ENCODE measurements around the gene MAML3.

Gene MAML3

DNA sequence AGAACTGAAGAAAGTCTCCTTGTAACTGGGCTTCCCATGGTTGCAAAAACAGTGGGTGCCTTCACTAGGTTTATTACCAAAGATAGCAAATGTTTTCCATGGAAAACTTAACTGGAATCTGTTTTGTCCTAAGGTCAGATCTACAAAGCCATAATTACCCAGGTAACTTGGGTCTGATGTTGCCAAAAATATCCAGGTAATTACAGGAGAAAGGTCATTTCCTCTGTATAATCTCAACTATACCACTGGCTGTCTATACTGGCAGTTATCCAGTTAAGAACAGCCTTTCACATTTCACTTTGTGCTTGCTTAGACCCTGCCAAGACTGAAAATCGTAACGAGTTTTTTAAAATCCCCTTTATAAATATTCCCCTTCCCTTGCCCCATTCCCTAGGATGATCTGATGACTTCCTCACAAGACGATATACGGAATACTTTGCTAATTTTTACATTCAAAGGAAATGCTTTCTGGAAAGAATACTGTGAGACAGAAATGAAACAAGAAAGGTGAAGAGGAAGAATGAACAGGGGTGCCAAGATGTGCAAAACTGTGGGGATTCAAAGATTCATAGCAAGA lies 105.5 kb downstream of the MAML3 start:
- no peaks in the 10 kb centered on the region for H3K36me3 ChIP-seq (ENCODE audit: control insufficient read depth in 4 of 4, insufficient read depth in 4 of 4, low read length in 3 of 4)
- H3K9me3 ChIP-seq (ENCODE audit: control extremely low read depth in 1 of 5, control insufficient read depth in 4 of 5, insufficient read depth in 2 of 5, low read depth in 1 of 5, low read length in 4 of 5): no peaks in the 10 kb centered on the region
- no peaks in the 10 kb centered on the region for H3K27me3 ChIP-seq (replicated peaks in 2 of 5; ENCODE audit: control insufficient read depth in 4 of 5, insufficient read depth in 5 of 5, low read length in 4 of 5)
- peaks cover 37 to 88% (median 83%) of the 10 kb centered on the region in 4 experiments for H3K4me1 ChIP-seq (ENCODE audit: control extremely low read depth in 1 of 4, control insufficient read depth in 4 of 4, insufficient read depth in 4 of 4, low read length in 3 of 4)
- peak overlapping the region in 6 of 7 experiments; percentile 63 to 84 (median 70) for H3K4me3 ChIP-seq (ENCODE audit: control insufficient read depth in 1 of 7, extremely low read depth in 1 of 7, insufficient read depth in 4 of 7, low read depth in 2 of 7, low read length in 6 of 7)
- WGBS (ENCODE audit: insufficient coverage): 0% methylated on average over 2 of the region's 4 CpGs
- ChIA-PET POLR2A (interaction anchor here (0.6 to 4.7 kb wide), 6 partner anchors 22 to 305 kb away, joined by 3 to 31 read pairs (median 4); partner anchors contain the start of gene MAML3), CTCF (interaction anchor here (0.7 to 4.7 kb wide), 14 partner anchors 11 to 316 kb away, joined by 3 to 36 read pairs (median 3); no protein-coding TSS in a partner anchor)
- peak overlapping the region; percentile 91 for H3K27ac ChIP-seq (ENCODE audit: insufficient read depth in 1 of 2, low read depth in 1 of 2, low read length in 2 of 2, poor library complexity in 1 of 2, severe bottlenecking in 2 of 2)
- DNase-seq: no peak

DNA sequence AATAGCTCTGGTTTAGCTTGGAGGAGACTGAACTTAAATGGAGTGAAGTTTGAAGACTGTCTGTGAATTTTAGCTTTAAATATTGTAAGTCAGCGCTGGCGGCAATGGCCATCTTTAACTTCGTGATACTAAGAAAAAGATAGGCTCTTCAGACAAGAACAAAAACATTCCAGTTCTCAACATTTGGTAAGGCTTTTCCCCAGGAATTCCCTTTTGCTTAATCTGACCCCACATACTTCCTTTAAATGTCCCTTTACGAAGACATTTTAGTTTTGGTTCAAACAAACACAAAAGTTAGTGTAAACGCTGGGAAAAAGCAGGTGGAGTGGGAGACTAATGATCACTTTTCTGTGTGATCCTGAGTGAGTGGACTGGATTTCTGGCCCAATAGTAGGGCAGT lies 106.2 kb downstream of the MAML3 start:
- H3K27ac ChIP-seq (ENCODE audit: insufficient read depth in 1 of 2, low read depth in 1 of 2, low read length in 2 of 2, poor library complexity in 1 of 2, severe bottlenecking in 2 of 2): peak overlapping the region; percentile 91
- 5% methylated on average over 2 of the region's 5 CpGs for WGBS (ENCODE audit: insufficient coverage)
- no peak for DNase-seq
- peaks cover 40 to 87% (median 83%) of the 10 kb centered on the region in 4 experiments for H3K4me1 ChIP-seq (ENCODE audit: control extremely low read depth in 1 of 4, control insufficient read depth in 4 of 4, insufficient read depth in 4 of 4, low read length in 3 of 4)
- no peaks in the 10 kb centered on the region for H3K27me3 ChIP-seq (replicated peaks in 2 of 5; ENCODE audit: control insufficient read depth in 4 of 5, insufficient read depth in 5 of 5, low read length in 4 of 5)
- POLR2A ChIA-PET: interaction anchor here (0.6 kb wide), 1 partner anchor 206 kb away, joined by 4 read pairs; no protein-coding TSS in a partner anchor
- CTCF ChIA-PET: interaction anchor here (1.5 to 3.9 kb wide), 5 partner anchors 24 to 204 kb away, joined by 4 to 15 read pairs (median 7); no protein-coding TSS in a partner anchor
- no peaks in the 10 kb centered on the region for H3K36me3 ChIP-seq (ENCODE audit: control insufficient read depth in 4 of 4, insufficient read depth in 4 of 4, low read length in 3 of 4)
- H3K4me3 ChIP-seq (ENCODE audit: control insufficient read depth in 1 of 7, extremely low read depth in 1 of 7, insufficient read depth in 4 of 7, low read depth in 2 of 7, low read length in 6 of 7): peak overlapping the region in 3 of 7 experiments; percentile 15 to 79 (median 67)
- no peaks in the 10 kb centered on the region for H3K9me3 ChIP-seq (ENCODE audit: control extremely low read depth in 1 of 5, control insufficient read depth in 4 of 5, insufficient read depth in 2 of 5, low read depth in 1 of 5, low read length in 4 of 5)

DNA sequence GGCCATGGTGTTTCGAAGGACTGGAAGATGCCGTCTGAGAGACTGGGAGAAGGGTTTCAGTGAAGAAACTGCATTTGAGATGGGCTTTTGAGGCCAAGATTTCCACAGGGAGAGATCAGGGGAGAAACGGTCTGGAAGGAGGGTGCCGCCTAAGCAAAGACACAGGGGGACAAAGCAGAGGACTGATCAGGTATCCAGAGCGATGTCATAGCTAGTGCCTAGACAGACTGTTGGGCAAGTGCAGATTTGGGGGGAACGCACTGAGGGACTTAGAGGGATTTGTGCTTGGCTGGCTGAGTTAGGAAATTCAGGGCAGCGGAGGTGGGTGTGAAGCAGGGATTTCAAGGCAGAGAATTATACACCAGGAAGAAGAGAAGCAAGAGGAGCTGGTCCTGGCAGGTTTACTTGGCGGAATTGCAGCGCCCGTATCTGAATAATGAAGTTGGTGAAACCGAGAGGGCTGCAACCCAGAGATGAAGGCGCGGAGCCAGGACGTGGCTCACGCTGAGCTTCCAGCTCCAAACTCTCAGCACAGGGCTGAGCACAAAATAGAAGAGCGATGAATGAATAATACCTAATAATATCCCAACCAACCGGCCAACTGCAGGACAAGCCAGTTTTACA lies 106.9 kb downstream of the MAML3 start:
- no peak for DNase-seq
- CTCF ChIA-PET: interaction anchor here (1.1 to 3.9 kb wide), 9 partner anchors 19 to 205 kb away, joined by 3 to 15 read pairs (median 5); no protein-coding TSS in a partner anchor
- Histone ChIP-seq H3K27ac (ENCODE audit: insufficient read depth in 1 of 2, low read depth in 1 of 2, low read length in 2 of 2, poor library complexity in 1 of 2, severe bottlenecking in 2 of 2) (peak overlapping the region; percentile 29 to 91), H3K9me3 (ENCODE audit: control extremely low read depth in 1 of 5, control insufficient read depth in 4 of 5, insufficient read depth in 2 of 5, low read depth in 1 of 5, low read length in 4 of 5) (no peaks in the 10 kb centered on the region), H3K4me1 (ENCODE audit: control extremely low read depth in 1 of 4, control insufficient read depth in 4 of 4, insufficient read depth in 4 of 4, low read length in 3 of 4) (peaks cover 36 to 88% (median 84%) of the 10 kb centered on the region in 4 experiments), H3K36me3 (ENCODE audit: control insufficient read depth in 4 of 4, insufficient read depth in 4 of 4, low read length in 3 of 4) (no peaks in the 10 kb centered on the region), H3K27me3 (replicated peaks in 2 of 5; ENCODE audit: control insufficient read depth in 4 of 5, insufficient read depth in 5 of 5, low read length in 4 of 5) (no peaks in the 10 kb centered on the region), H3K4me3 (ENCODE audit: control insufficient read depth in 1 of 7, extremely low read depth in 1 of 7, insufficient read depth in 4 of 7, low read depth in 2 of 7, low read length in 6 of 7) (peak overlapping the region in 2 of 7 experiments; percentile 6 to 79)
- WGBS (ENCODE audit: insufficient coverage): 94% methylated on average over 15 of the region's 17 CpGs
- POLR2A ChIA-PET: interaction anchor here (0.6 to 3.4 kb wide), 2 partner anchors 105 to 206 kb away, joined by 4 to 19 read pairs; partner anchors contain the start of gene MAML3

DNA sequence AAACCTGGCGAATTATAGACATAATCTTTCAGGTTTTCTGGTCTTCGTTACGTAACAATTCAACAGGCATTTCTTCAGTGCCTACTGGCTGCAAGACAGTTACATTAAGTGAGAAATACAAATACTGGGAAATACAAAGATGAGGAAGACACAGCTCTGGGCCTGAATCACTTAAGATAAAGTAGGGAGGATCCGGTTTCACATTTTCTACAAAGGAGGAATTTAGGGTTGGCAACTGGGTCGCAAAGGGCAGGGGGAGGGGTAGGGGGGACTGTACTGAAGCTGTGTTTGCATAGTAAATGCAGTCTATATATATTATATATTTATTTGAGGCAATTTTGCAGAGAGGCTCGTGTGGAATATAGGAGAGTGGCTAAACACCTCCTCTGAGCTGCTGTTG lies 107.4 kb downstream of the MAML3 start:
- Histone ChIP-seq H3K36me3 (ENCODE audit: control insufficient read depth in 4 of 4, insufficient read depth in 4 of 4, low read length in 3 of 4) (no peaks in the 10 kb centered on the region), H3K9me3 (ENCODE audit: control extremely low read depth in 1 of 5, control insufficient read depth in 4 of 5, insufficient read depth in 2 of 5, low read depth in 1 of 5, low read length in 4 of 5) (no peaks in the 10 kb centered on the region), H3K4me1 (ENCODE audit: control extremely low read depth in 1 of 4, control insufficient read depth in 4 of 4, insufficient read depth in 4 of 4, low read length in 3 of 4) (peaks cover 36 to 90% (median 84%) of the 10 kb centered on the region in 4 experiments), H3K27ac (ENCODE audit: insufficient read depth in 1 of 2, low read depth in 1 of 2, low read length in 2 of 2, poor library complexity in 1 of 2, severe bottlenecking in 2 of 2) (peak overlapping the region; percentile 29 to 91), H3K4me3 (ENCODE audit: control insufficient read depth in 1 of 7, extremely low read depth in 1 of 7, insufficient read depth in 4 of 7, low read depth in 2 of 7, low read length in 6 of 7) (no peak overlapping the region), H3K27me3 (replicated peaks in 2 of 5; ENCODE audit: control insufficient read depth in 4 of 5, insufficient read depth in 5 of 5, low read length in 4 of 5) (no peaks in the 10 kb centered on the region)
- CTCF ChIA-PET: interaction anchor here (0.9 to 3.9 kb wide), 14 partner anchors 11 to 312 kb away, joined by 3 to 15 read pairs (median 4); no protein-coding TSS in a partner anchor
- WGBS (ENCODE audit: insufficient coverage): 51% methylated on average over 3 of the region's 6 CpGs
- POLR2A ChIA-PET: interaction anchor here (3.4 kb wide), 1 partner anchor 105 kb away, joined by 19 read pairs; the partner anchor contains the start of gene MAML3
- DNase-seq: peak in 1 of 3 donors; percentile 33

DNA sequence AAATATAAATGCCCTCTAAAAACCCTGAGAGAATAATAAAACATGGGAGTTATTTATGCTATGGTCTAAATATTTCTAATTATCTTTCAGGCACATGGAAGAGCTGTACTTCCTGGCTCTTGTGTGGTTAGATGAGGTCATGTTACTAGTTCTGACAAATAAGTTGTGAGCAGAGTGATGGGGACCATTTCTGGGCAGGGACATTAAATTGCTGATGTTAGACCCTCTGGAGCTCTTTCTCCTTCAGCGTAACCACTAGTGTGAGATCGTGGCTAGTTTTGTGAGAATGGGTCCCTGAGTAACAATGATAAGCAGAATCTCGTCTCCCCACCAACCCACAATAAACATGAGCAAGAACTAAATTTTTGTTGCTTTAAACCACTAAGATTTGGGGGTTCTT lies 108.0 kb downstream of the MAML3 start:
- DNase-seq: peak; percentile 69 to 93 (median 87)
- Histone ChIP-seq H3K27ac (ENCODE audit: insufficient read depth in 1 of 2, low read depth in 1 of 2, low read length in 2 of 2, poor library complexity in 1 of 2, severe bottlenecking in 2 of 2) (peak overlapping the region; percentile 34 to 91), H3K4me3 (ENCODE audit: control insufficient read depth in 1 of 7, extremely low read depth in 1 of 7, insufficient read depth in 4 of 7, low read depth in 2 of 7, low read length in 6 of 7) (no peak overlapping the region), H3K9me3 (ENCODE audit: control extremely low read depth in 1 of 5, control insufficient read depth in 4 of 5, insufficient read depth in 2 of 5, low read depth in 1 of 5, low read length in 4 of 5) (no peaks in the 10 kb centered on the region), H3K4me1 (ENCODE audit: control extremely low read depth in 1 of 4, control insufficient read depth in 4 of 4, insufficient read depth in 4 of 4, low read length in 3 of 4) (peaks cover 36 to 92% (median 84%) of the 10 kb centered on the region in 4 experiments), H3K27me3 (replicated peaks in 2 of 5; ENCODE audit: control insufficient read depth in 4 of 5, insufficient read depth in 5 of 5, low read length in 4 of 5) (no peaks in the 10 kb centered on the region), H3K36me3 (ENCODE audit: control insufficient read depth in 4 of 4, insufficient read depth in 4 of 4, low read length in 3 of 4) (no peaks in the 10 kb centered on the region)
- CTCF ChIA-PET: interaction anchor here (0.9 to 3.9 kb wide), 14 partner anchors 11 to 311 kb away, joined by 3 to 15 read pairs (median 4); no protein-coding TSS in a partner anchor
- WGBS (ENCODE audit: insufficient coverage): 38% methylated on average over 1 of the region's 3 CpGs
- POLR2A ChIA-PET: interaction anchor here (0.7 to 3.4 kb wide), 2 partner anchors 26 to 106 kb away, joined by 3 to 19 read pairs; partner anchors contain the start of gene MAML3

DNA sequence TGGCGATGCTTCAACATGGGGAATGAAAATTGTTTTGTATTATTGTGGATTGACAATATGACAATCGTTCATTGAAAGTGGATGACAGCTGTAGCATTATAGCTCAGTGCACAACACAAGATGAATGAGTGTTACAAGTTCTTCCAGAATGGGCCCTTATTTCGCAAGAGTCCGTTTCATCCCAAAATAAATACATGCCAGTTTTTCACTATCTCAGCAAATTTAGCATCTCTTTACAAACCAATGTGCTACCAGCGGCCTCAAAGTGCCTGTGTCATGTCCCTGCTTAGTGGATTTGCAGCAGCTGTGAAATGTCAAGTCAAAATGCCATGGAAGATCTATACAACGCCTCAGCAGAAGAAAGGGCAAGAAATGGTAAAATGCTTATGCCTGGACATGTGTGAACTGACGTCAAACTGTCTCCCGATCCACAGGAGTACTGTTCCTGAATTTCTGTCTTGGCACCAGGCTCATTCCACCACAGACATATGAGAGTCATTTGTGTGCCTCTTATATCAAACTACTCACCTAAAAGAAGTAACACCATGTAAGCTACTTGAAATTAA lies 109.6 kb downstream of the MAML3 start:
- H3K27me3 ChIP-seq (replicated peaks in 2 of 5; ENCODE audit: control insufficient read depth in 4 of 5, insufficient read depth in 5 of 5, low read length in 4 of 5): no peaks in the 10 kb centered on the region
- WGBS (ENCODE audit: insufficient coverage): 90% methylated on average over 8 of the region's 8 CpGs

More for the DNA sequence above, 109.6 kb downstream of the MAML3 start:
- Histone ChIP-seq H3K9me3 (ENCODE audit: control extremely low read depth in 1 of 5, control insufficient read depth in 4 of 5, insufficient read depth in 2 of 5, low read depth in 1 of 5, low read length in 4 of 5) (no peaks in the 10 kb centered on the region), H3K4me1 (ENCODE audit: control extremely low read depth in 1 of 4, control insufficient read depth in 4 of 4, insufficient read depth in 4 of 4, low read length in 3 of 4) (peaks cover 30 to 80% (median 70%) of the 10 kb centered on the region in 4 experiments), H3K36me3 (ENCODE audit: control insufficient read depth in 4 of 4, insufficient read depth in 4 of 4, low read length in 3 of 4) (peaks cover 0 to 3% (median 0%) of the 10 kb centered on the region in 4 experiments), H3K27ac (ENCODE audit: insufficient read depth in 1 of 2, low read depth in 1 of 2, low read length in 2 of 2, poor library complexity in 1 of 2, severe bottlenecking in 2 of 2) (peak overlapping the region in 1 of 2 experiments; percentile 67), H3K4me3 (ENCODE audit: control insufficient read depth in 1 of 7, extremely low read depth in 1 of 7, insufficient read depth in 4 of 7, low read depth in 2 of 7, low read length in 6 of 7) (no peak overlapping the region)
- ChIA-PET POLR2A (interaction anchor here (0.7 to 3.4 kb wide), 3 partner anchors 26 to 108 kb away, joined by 3 to 19 read pairs (median 4); partner anchors contain the start of gene MAML3), CTCF (interaction anchor here (0.5 to 3.9 kb wide), 5 partner anchors 21 to 270 kb away, joined by 3 to 15 read pairs (median 5); no protein-coding TSS in a partner anchor)
- no peak for DNase-seq
